Heart right ventricle (tissue), 16 donors: ENCODE results near the gene GPR176. TPM values are rescaled to one million over a fixed set of nuclear protein-coding genes. Genes with fewer than 3 reads are reported as not detected.

Experiments
- ATAC-seq, 8 donors: fragments of 200-7000 bp; cut with Tn5 transposase; one replicate each; pipeline ENCODE4 v1.9.1; 2020; ENCODE audit warnings: mild to moderate bottlenecking in 8 of 8, moderate library complexity in 8 of 8, moderate number of reproducible peaks in 1 of 8
- DNase-seq, 2 donors: peaks; one replicate each; pipeline ENCODE4 v3.0.0-alpha.2; 2020
- H3K27ac ChIP-seq, 10 donors: fragments of 200-600 bp; sonication (generic) in 2 of 10; one replicate each; pipeline versions ENCODE4 v1.5.0 to v1.8.0; 2020 to 2022; ENCODE audit warnings: mild to moderate bottlenecking in 3 of 10
- H3K27me3 ChIP-seq, 7 donors: fragments of 200-600 bp; one replicate each; pipeline ENCODE4 v1.8.0; 2021 to 2022; ENCODE audit warnings: mild to moderate bottlenecking in 2 of 7
- H3K36me3 ChIP-seq, 9 donors: fragments of 200-600 bp; sonication (generic) in 1 of 9; one replicate each; pipeline versions ENCODE4 v1.5.0 to v1.8.0; 2020 to 2022; ENCODE audit warnings: mild to moderate bottlenecking in 2 of 9
- H3K4me1 ChIP-seq, 9 donors: fragments of 200-600 bp; sonication (generic) in 1 of 9; one replicate each; pipeline versions ENCODE4 v1.5.0 to v1.8.0; 2020 to 2022; ENCODE audit warnings: mild to moderate bottlenecking in 4 of 9
- H3K4me3 ChIP-seq, 10 donors: fragments of 200-600 bp; sonication (generic) in 2 of 10; one replicate each; pipeline versions ENCODE4 v1.5.0 to v1.8.0; 2020 to 2022; ENCODE audit warnings: mild to moderate bottlenecking in 7 of 10, moderate library complexity in 2 of 10
- H3K9me3 ChIP-seq, 11 donors: fragments of 200-600 bp in 10 of 11; sonication (generic) in 2 of 11; one replicate each; pipeline versions ENCODE4 v1.5.0 to v1.8.0; 2013 to 2022; ENCODE audit warnings: mild to moderate bottlenecking in 2 of 11, control low read depth in 1 of 11, moderate library complexity in 1 of 11
- CTCF ChIP-seq, 9 donors: fragments of 200-600 bp; sonication (generic) in 2 of 9; IDR thresholded peaks; one replicate each; pipeline versions ENCODE4 v1.5.0 to v1.8.0; 2021 to 2022; ENCODE audit warnings: antibody characterized with exemption in 9 of 9, mild to moderate bottlenecking in 5 of 9, moderate library complexity in 1 of 9
- WGBS, 2 donors: extraction: QIAGEN DNeasy Blood & Tissue Kit; methylation state at CpG; one replicate each; pipeline ENCODE4 v1.1.7; 2013; ENCODE audit warnings: inconsistent platforms in 1 of 2; 5-methylcytosine and 5-hydroxymethylcytosine counted together
- intact Hi-C, 10 donors: fragments of 100-400 bp; cut with DNase I; formaldehyde crosslinking; loops; one replicate each; pipeline versions ENCODE4 v1.11.1 to v1.14.2; 2022
- polyA plus RNA-seq, 2 donors: library from polyadenylated mRNA; stranded (reverse); fragments of 200-250 nt; gene quantifications; one replicate each; pipeline ENCODE4 v1.2.3, GENCODE V29; 2013
- total RNA-seq, 10 donors: library from RNA; stranded (reverse); fragmentation: NEBNext Ultra II Directional in 3 of 10; extraction: Animal tissue kit (Norgen Biotek cat#: 25700) in 3 of 10; gene quantifications; one replicate each; pipeline versions ENCODE4 v1.2.1 to v1.2.4, GENCODE V29; 2021 to 2023
- donor health status: Arrhythmogenic right ventricular cardiomyopathy.
- donor health status: ischemic (EF 13 %, LVEDD 7.1; RV severe dilation, severe dysfunction).
- donor health status: healthy with polysubstance abuse.
- donor health status: DM: no; HTN: yes; CAD: no.
- donor health status: DM: no; HTN: no; CAD: no.
- donor health status: ischemic (EF 25% LVEDD 6.9; RV normal size, moderate dysfunction).
- donor health status: ischemic (EF 25% LVEDD 5.7; RV mildly dilated, moderate dysfunction).
- donor health status: healthy.
- donor health status: DM: yes; HTN: yes; CAD: no.
- donor health status: Ischemic cardiomyopathy.
- donor health status: ischemic (EF 35%, LVEDD 5.7; RV mildly dilated, moderate dysfunction).
- donor health status: nonischemic (EF 11% LVEDD 7.7; RV severe dilation, severe dysfunction).
- donor health status: DM: yes; HTN: yes; CAD: no.
- donor health status: PGD.
- donor health status: ischemic (EF 29% LVEDD 5.4; RV normal size, mild dysfunction).
- donor health status: nonischemic (EF 23%, LVEDD 6.1; RV moderate dilation, normal function).

The GPR176 gene
- total and polyA plus RNA-seq, 12 donors = 0.87 to 3.1 (median 1.6) TPM

GRCh38 chr15:39936187-39936586 is 16.1 kb upstream of the GPR176 start:
- DNase-seq (no peak), ATAC-seq (no peak)
- 99% methylated on average over 7 of the region's 7 CpGs for WGBS, 2 donors
- intact Hi-C loops = loop anchor here in 5 of 10 donors (5.0 to 10.0 kb wide), 3 partner anchors 51 to 151 kb away; partner anchors contain the start of gene FSIP1 (in 2 of the 5)
- peaks cover 0 to 34% (median 7%) of the 10 kb centered on the region in 9 donors for H3K36me3 ChIP-seq
- H3K4me3 ChIP-seq = no peak overlapping the region
- no peak for TF ChIP-seq CTCF (IDR thresholded peaks at IDR 0.05)
- no peaks in the 10 kb centered on the region for H3K9me3 ChIP-seq
- no peak overlapping the region for H3K27ac ChIP-seq
- H3K27me3 ChIP-seq = no peaks in the 10 kb centered on the region
- peaks cover 3 to 62% (median 40%) of the 10 kb centered on the region in 9 donors for H3K4me1 ChIP-seq

- no peak overlapping the region for H3K27ac ChIP-seq
- H3K9me3 ChIP-seq = no peaks in the 10 kb centered on the region
- no peak for ATAC-seq
- intact Hi-C loops = loop anchor here in 5 of 10 donors (5.0 to 10.0 kb wide), 3 partner anchors 50 to 150 kb away; partner anchors contain the start of gene FSIP1 (in 2 of the 5)
- H3K36me3 ChIP-seq = peaks cover 0 to 25% (median 0%) of the 10 kb centered on the region in 9 donors
- 93 to 96% methylated on average over 4 of the region's 4 CpGs for WGBS, 2 donors
- H3K27me3 ChIP-seq = no peaks in the 10 kb centered on the region
- peaks cover 3 to 61% (median 40%) of the 10 kb centered on the region in 9 donors for H3K4me1 ChIP-seq
- H3K4me3 ChIP-seq = peak overlapping the region in 8 of 10 donors; percentile 65 to 89 (median 76)
- no peak for DNase-seq
- no peak for TF ChIP-seq CTCF (IDR thresholded peaks at IDR 0.05)
These were observed 15.2 kb upstream of the GPR176 start for GRCh38 chr15:39935241-39935640.

- Histone ChIP-seq H3K4me1 (peaks cover 3 to 54% (median 37%) of the 10 kb centered on the region in 9 donors), H3K27ac (peak overlapping the region; percentile 8 to 95 (median 88)), H3K9me3 (no peaks in the 10 kb centered on the region), H3K4me3 (peak overlapping the region; percentile 47 to 89 (median 74)), H3K27me3 (no peaks in the 10 kb centered on the region), H3K36me3 (peaks cover 0 to 18% (median 0%) of the 10 kb centered on the region in 9 donors)
- no peak for TF ChIP-seq CTCF (IDR thresholded peaks at IDR 0.05)
- peak in 3 of 8 donors; percentile 4 to 13 (median 10) for ATAC-seq
- 9 to 11% methylated on average over 13 of the region's 13 CpGs for WGBS, 2 donors
- intact Hi-C loops = loop anchor here in 6 of 10 donors (5.0 to 10.0 kb wide), 3 partner anchors 50 to 150 kb away; partner anchors contain the start of gene FSIP1 (in 2 of the 6)
- no peak for DNase-seq
These were observed 14.5 kb upstream of the GPR176 start for GRCh38 chr15:39934397-39935071.

GRCh38 chr15:39931615-39932014 is 11.5 kb upstream of the GPR176 start:
- Histone ChIP-seq H3K4me1 (peaks cover 0 to 30% (median 17%) of the 10 kb centered on the region in 9 donors), H3K36me3 (peaks cover 0 to 9% (median 0%) of the 10 kb centered on the region in 9 donors), H3K9me3 (no peaks in the 10 kb centered on the region), H3K27me3 (no peaks in the 10 kb centered on the region), H3K4me3 (no peak overlapping the region), H3K27ac (no peak overlapping the region)
- no peak for DNase-seq
- WGBS, 2 donors = 65 to 71% methylated on average over 3 of the region's 3 CpGs
- no peak for ATAC-seq
- intact Hi-C loops = loop anchor here in 5 of 10 donors (2.0 to 10.0 kb wide), 4 partner anchors 47 to 147 kb away; partner anchors contain the start of gene FSIP1 (in 2 of the 5)
- TF ChIP-seq CTCF (IDR thresholded peaks at IDR 0.05) = peak in 2 of 9 donors; percentile 9 to 32
